ENCODE measurements around the gene MICAL2.

DNA sequence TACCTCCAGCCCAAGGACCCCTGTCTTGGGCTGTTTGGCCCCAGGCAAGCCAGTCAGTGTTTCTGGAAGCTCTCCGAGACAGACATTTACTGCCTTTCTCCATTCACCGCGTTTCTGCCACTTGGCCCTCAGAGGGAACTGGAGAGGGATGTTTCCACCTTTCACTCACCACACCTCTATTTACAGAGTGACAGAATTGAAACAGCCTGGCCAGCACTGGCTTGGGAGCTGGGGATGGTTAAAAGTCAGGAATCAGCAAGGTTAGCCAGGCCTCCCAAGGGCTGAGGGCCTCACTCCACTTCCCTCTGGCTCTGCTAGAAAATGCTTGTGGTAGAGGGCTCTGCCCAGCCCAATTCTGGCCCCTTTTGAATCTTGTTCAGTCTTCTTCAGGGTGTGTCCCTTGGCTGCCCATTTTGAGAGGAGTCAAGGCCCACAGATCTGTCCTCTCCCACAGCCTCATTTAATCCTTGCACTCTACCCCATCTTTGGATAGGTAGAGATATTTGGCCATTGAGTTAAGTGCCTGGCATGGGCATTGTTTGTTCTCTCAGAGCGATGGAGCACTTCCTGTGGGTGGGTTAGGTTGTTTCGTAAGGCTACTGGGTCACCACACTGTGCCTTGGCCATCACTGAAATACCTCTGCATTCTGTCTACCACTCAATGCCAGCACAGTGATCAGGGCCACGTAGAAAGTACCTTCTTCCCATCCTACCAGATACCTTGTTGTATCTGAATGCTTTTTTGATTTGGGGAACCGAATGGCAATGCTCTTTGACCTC, 119.2 kb downstream of the MICAL2 start:
- no peak for TF ChIP-seq CHD1 (IDR thresholded peaks at IDR 0.05; ENCODE audit: low read depth, low read length)
- TF ChIP-seq, protein P1, sequence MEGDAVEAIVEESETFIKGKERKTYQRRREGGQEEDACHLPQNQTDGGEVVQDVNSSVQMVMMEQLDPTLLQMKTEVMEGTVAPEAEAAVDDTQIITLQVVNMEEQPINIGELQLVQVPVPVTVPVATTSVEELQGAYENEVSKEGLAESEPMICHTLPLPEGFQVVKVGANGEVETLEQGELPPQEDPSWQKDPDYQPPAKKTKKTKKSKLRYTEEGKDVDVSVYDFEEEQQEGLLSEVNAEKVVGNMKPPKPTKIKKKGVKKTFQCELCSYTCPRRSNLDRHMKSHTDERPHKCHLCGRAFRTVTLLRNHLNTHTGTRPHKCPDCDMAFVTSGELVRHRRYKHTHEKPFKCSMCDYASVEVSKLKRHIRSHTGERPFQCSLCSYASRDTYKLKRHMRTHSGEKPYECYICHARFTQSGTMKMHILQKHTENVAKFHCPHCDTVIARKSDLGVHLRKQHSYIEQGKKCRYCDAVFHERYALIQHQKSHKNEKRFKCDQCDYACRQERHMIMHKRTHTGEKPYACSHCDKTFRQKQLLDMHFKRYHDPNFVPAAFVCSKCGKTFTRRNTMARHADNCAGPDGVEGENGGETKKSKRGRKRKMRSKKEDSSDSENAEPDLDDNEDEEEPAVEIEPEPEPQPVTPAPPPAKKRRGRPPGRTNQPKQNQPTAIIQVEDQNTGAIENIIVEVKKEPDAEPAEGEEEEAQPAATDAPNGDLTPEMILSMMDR (IDR thresholded peaks at IDR 0.05; ENCODE audit: control extremely low read depth in 1 of 3, insufficient read depth in 1 of 3, low read depth in 1 of 3, low read length in 3 of 3): no peak
- no peak for TF ChIP-seq CEBPB (IDR thresholded peaks at IDR 0.05; ENCODE audit: low read depth, low read length)
- TF ChIP-seq EP300 (IDR thresholded peaks at IDR 0.05; ENCODE audit: borderline replicate concordance in 1 of 2, low read depth in 2 of 2, low read length in 2 of 2): no peak

Measured in H1 (cell line).